HG02970 (cell line): ENCODE data around the gene LRBA.
"Not testable (repeated sequence)": the region's sequence is repeated elsewhere in the genome, so short reads cannot be mapped to it uniquely, and the experiment has no call there.

Experiments used
- ATAC-seq: cut with Tn5 transposase; IDR thresholded peaks from one replicate; pipeline ENCODE4 v1.9.1; 2021; ENCODE audit warnings: mild to moderate bottlenecking, moderate library complexity, moderate number of reproducible peaks; ENCODE audit not compliant: unreplicated experiment, low FRiP score

Gene LRBA

GRCh38 chr4:150769248-150769647 is 245.8 kb downstream of the LRBA start:
- ATAC-seq: no peak

GRCh38 chr4:150768497-150768896 is 246.6 kb downstream of the LRBA start:
- no peak for ATAC-seq

GRCh38 chr4:150765216-150765615 is 249.9 kb downstream of the LRBA start:
- no peak for ATAC-seq

GRCh38 chr4:150751648-150752047 is 263.4 kb downstream of the LRBA start:
- ATAC-seq: no peak

- no peak for ATAC-seq
These were observed 264.3 kb downstream of the LRBA start for GRCh38 chr4:150750824-150751223.

GRCh38 chr4:150746156-150746555 is 268.9 kb downstream of the LRBA start:
- ATAC-seq: no peak

GRCh38 chr4:150744570-150744969 is 270.5 kb downstream of the LRBA start:
- no peak for ATAC-seq

GRCh38 chr4:150743564-150744342 is 271.3 kb downstream of the LRBA start:
- ATAC-seq: no peak

GRCh38 chr4:150742930-150743329 is 272.2 kb downstream of the LRBA start:
- ATAC-seq: not testable (repeated sequence)

- ATAC-seq: no peak
These were observed 275.5 kb downstream of the LRBA start for GRCh38 chr4:150739591-150739990.

- no peak for ATAC-seq
These were observed 289.0 kb downstream of the LRBA start for GRCh38 chr4:150725957-150726523.

GRCh38 chr4:150723727-150724411 is 291.2 kb downstream of the LRBA start:
- ATAC-seq: no peak

- no peak for ATAC-seq
These were observed 292.1 kb downstream of the LRBA start for GRCh38 chr4:150722908-150723362.

- ATAC-seq: no peak
These were observed 294.0 kb downstream of the LRBA start for GRCh38 chr4:150720973-150721518.

- no peak for ATAC-seq
These were observed 297.1 kb downstream of the LRBA start for GRCh38 chr4:150717952-150718351.

GRCh38 chr4:150714462-150715438 is 300.3 kb downstream of the LRBA start:
- ATAC-seq: no peak

- no peak for ATAC-seq
These were observed 301.8 kb downstream of the LRBA start for GRCh38 chr4:150713251-150713650.

- no peak for ATAC-seq
These were observed 304.2 kb downstream of the LRBA start for GRCh38 chr4:150710770-150711375.

GRCh38 chr4:150708004-150708403 is 307.1 kb downstream of the LRBA start:
- ATAC-seq: no peak

- no peak for ATAC-seq
These were observed 315.5 kb downstream of the LRBA start for GRCh38 chr4:150699599-150699998.
